Stomach (tissue), 19 donors: ENCODE data around the gene C18orf54. TPM values are rescaled to one million over a fixed set of nuclear protein-coding genes. Genes with fewer than 3 reads are reported as not detected.
"Not testable (repeated sequence)": the region's sequence is repeated elsewhere in the genome, so short reads cannot be mapped to it uniquely, and the experiment has no call there.

Experiments
- DNase-seq, 2 donors: peaks; one replicate each; pipeline versions ENCODE4 v3.0.0 to v3.0.0-alpha.2; 2013 to 2019
- H3K27ac ChIP-seq, 5 donors: fragments of 200-600 bp in 4 of 5; sonication (generic) in 4 of 5; one replicate each; pipeline ENCODE4 v1.5.1; 2013 to 2019; ENCODE audit warnings: mild to moderate bottlenecking in 1 of 5, moderate library complexity in 1 of 5
- H3K27me3 ChIP-seq, 3 donors: fragments of 200-600 bp; sonication (generic); one replicate each; pipeline ENCODE4 v1.5.1; 2017 to 2019; ENCODE audit warnings: mixed run types in 1 of 3
- H3K36me3 ChIP-seq, 4 donors: fragments of 200-600 bp; sonication (generic); 1 replicate in 3 of 4; 2 replicates in 1 of 4; pipeline ENCODE4 v1.5.1; 2016 to 2019
- H3K4me1 ChIP-seq, 4 donors: fragments of 200-600 bp; sonication (generic); one replicate each; pipeline ENCODE4 v1.5.1; 2016 to 2019
- H3K4me3 ChIP-seq, 4 donors: fragments of 200-600 bp; sonication (generic) in 3 of 4; one replicate each; pipeline ENCODE4 v1.5.1; 2016 to 2019; ENCODE audit warnings: mild to moderate bottlenecking in 1 of 4
- H3K9me3 ChIP-seq, 4 donors: fragments of 200-600 bp; sonication (generic); one replicate each; pipeline ENCODE4 v1.5.1; 2016 to 2019
- CTCF ChIP-seq, 7 experiments: fragments of 450-650 bp in 4 of 7; fragments of 200-600 bp in 3 of 7; sonication (generic) in 3 of 7; IDR thresholded peaks; one replicate each; pipeline ENCODE4 v1.5.1; 2016 to 2019; ENCODE audit warnings: antibody characterized with exemption in 7 of 7, control low read depth in 2 of 7, mild to moderate bottlenecking in 1 of 7
- EP300 ChIP-seq: sonication (generic); formaldehyde crosslinking; IDR thresholded peaks from one replicate; pipeline ENCODE4 v1.6.1; 2017; ENCODE audit warnings: antibody characterized with exemption
- POLR2A ChIP-seq, 4 donors: fragments of 450-650 bp; IDR thresholded peaks; one replicate each; pipeline ENCODE4 v1.6.1; 2016; ENCODE audit warnings: antibody characterized with exemption in 4 of 4, control low read depth in 2 of 4, mild to moderate bottlenecking in 1 of 4, moderate library complexity in 1 of 4
- POLR2AphosphoS5 ChIP-seq, 3 donors: sonication (generic); formaldehyde crosslinking; IDR thresholded peaks; one replicate each; pipeline ENCODE4 v1.6.1; 2016; ENCODE audit warnings: antibody characterized with exemption in 3 of 3
- WGBS, 5 donors: extraction: QIAGEN DNeasy Blood & Tissue Kit in 3 of 5; methylation state at CpG; one replicate each; pipeline versions ENCODE4 v1.1.5 to v1.1.7; 2013 to 2018; 5-methylcytosine and 5-hydroxymethylcytosine counted together
- intact Hi-C: fragments of 100-400 bp; cut with DNase I; formaldehyde crosslinking; loops from one replicate; pipeline ENCODE4 v1.15.1; 2023; ENCODE audit warnings: low total_unique reads
- long read RNA-seq, 10 donors: transcript quantifications; one replicate each; lab custom pipeline, GENCODE V29; 2026
- polyA plus RNA-seq, 3 donors: library from polyadenylated mRNA; stranded (reverse); fragments of 200-250 nt; gene quantifications; one replicate each; pipeline ENCODE4 v1.2.3, GENCODE V29; 2013
- total RNA-seq, 5 donors: library from RNA; depleted of rRNA; stranded (reverse); fragments of >200 nt; gene quantifications; one replicate each; pipeline versions ENCODE4 v1.1.0 to v1.2.3, GENCODE V29; 2014 to 2016
- donor health status: healthy with polysubstance abuse.
- donor health status: Bipolar disorder and iron deficiency.
- donor health status: healthy.

Gene C18orf54
- total RNA-seq (1 to 10 TPM in 2 of 5 donors, under 1 TPM in 1, not detected in 2; 0.89 to 4.0 (median 1.2) TPM), polyA plus RNA-seq (under 1 TPM in 2 of 3 donors, not detected in 1; 0.68 to 0.75 TPM)
- long read RNA-seq, donor 1, partial matches to known transcripts = 0 of 1 reads
- long read RNA-seq, donor 1, other reads (novel, unspliced or antisense) = 0 of 1 reads
- long read RNA-seq, donor 2, full-length matches to known transcripts = 1 of 1 reads
- long read RNA-seq, donor 2, partial matches to known transcripts = 0 of 1 reads
- long read RNA-seq, donor 2, other reads (novel, unspliced or antisense) = 0 of 1 reads
- long read RNA-seq, donor 3, full-length matches to known transcripts = 1 of 1 reads
- long read RNA-seq, donor 3, partial matches to known transcripts = 0 of 1 reads
- long read RNA-seq, donor 3, other reads (novel, unspliced or antisense) = 0 of 1 reads
- long read RNA-seq, donor 4 = 0 reads
- long read RNA-seq, donor 5 = 0 reads
- long read RNA-seq, donor 6 = 0 reads
- long read RNA-seq, donor 7 = 0 reads
- long read RNA-seq, donor 8 = 0 reads
- long read RNA-seq, donor 9 = 0 reads
- long read RNA-seq, donor 10 = 0 reads

- intact Hi-C loops = no loop called here
- H3K4me3 ChIP-seq = peak within 1 kb of the TSS; percentile 60 to 97 (median 78)
- DNase-seq = peak; percentile 84 to 97
- H3K27ac ChIP-seq = peak within 1 kb of the TSS; percentile 22 to 77 (median 74)
- TF ChIP-seq POLR2A (IDR thresholded peaks at IDR 0.05) (no peak), CTCF (IDR thresholded peaks at IDR 0.05) (no peak), POLR2AphosphoS5 (IDR thresholded peaks at IDR 0.05) (peak; percentile 57 to 75 (median 68)), EP300 (no peak)
- no peaks in the 10 kb centered on the region for H3K9me3 ChIP-seq
- H3K27me3 ChIP-seq = no peaks in the 10 kb centered on the region
- peaks cover 0 to 4% (median 0%) of the 10 kb centered on the region in 4 donors for H3K36me3 ChIP-seq
- H3K4me1 ChIP-seq = peaks cover 0 to 18% (median 15%) of the 10 kb centered on the region in 4 donors
- WGBS, 5 donors = 0 to 1% (median 0%) methylated on average over 42 to 62 of the region's 62 CpGs
Measured at GRCh38 chr18:54357660-54358494, at the start of gene C18orf54, which contains the start of gene STARD6. Gene C18orf54 (plus strand): TSS chr18:54357906. CDS start chr18:54360573, 2,667 bp downstream. Gene STARD6 (minus strand): TSS chr18:54357858. CDS start chr18:54354573, 3,285 bp downstream.

- H3K27me3 ChIP-seq, intact Hi-C loops, H3K27ac ChIP-seq, H3K4me3 ChIP-seq, H3K36me3 ChIP-seq, H3K4me1 ChIP-seq, DNase-seq, H3K9me3 ChIP-seq: not testable (repeated sequence)
- WGBS, 5 donors = 75 to 92% (median 85%) methylated on average over 5 to 8 of the region's 8 CpGs
Measured at GRCh38 chr18:54309564-54309963, 48.1 kb upstream of the C18orf54 start.

- H3K4me1 ChIP-seq = no peaks in the 10 kb centered on the region
- intact Hi-C loops = no loop called here
- DNase-seq = no peak
- no peak overlapping the region for H3K4me3 ChIP-seq
- H3K9me3 ChIP-seq = peaks cover 0 to 6% (median 2%) of the 10 kb centered on the region in 4 donors
- H3K27ac ChIP-seq = no peak overlapping the region
- H3K27me3 ChIP-seq = no peaks in the 10 kb centered on the region
- no peak for TF ChIP-seq EP300
- no peaks in the 10 kb centered on the region for H3K36me3 ChIP-seq
Measured at GRCh38 chr18:54316071-54316820, 41.5 kb upstream of the C18orf54 start.

GRCh38 chr18:54323561-54323960 lies 34.1 kb upstream of the C18orf54 start:
- Histone ChIP-seq H3K4me3 (no peak overlapping the region), H3K4me1 (no peaks in the 10 kb centered on the region), H3K27me3 (no peaks in the 10 kb centered on the region), H3K27ac (no peak overlapping the region), H3K9me3 (no peaks in the 10 kb centered on the region), H3K36me3 (no peaks in the 10 kb centered on the region)
- TF ChIP-seq CTCF (IDR thresholded peaks at IDR 0.05) (no peak), POLR2AphosphoS5 (IDR thresholded peaks at IDR 0.05) (no peak), POLR2A (IDR thresholded peaks at IDR 0.05) (no peak), EP300 (no peak)
- no peak for DNase-seq
- intact Hi-C loops = no loop called here

- no peaks in the 10 kb centered on the region for H3K36me3 ChIP-seq
- WGBS, 5 donors = 78 to 96% (median 89%) methylated on average over 2 of the region's 2 CpGs
- no peak for DNase-seq
- intact Hi-C loops = no loop called here
- no peaks in the 10 kb centered on the region for H3K27me3 ChIP-seq
- H3K4me1 ChIP-seq = no peaks in the 10 kb centered on the region
- H3K9me3 ChIP-seq = no peaks in the 10 kb centered on the region
- TF ChIP-seq EP300 (no peak), POLR2AphosphoS5 (IDR thresholded peaks at IDR 0.05) (no peak), CTCF (IDR thresholded peaks at IDR 0.05) (no peak), POLR2A (IDR thresholded peaks at IDR 0.05) (no peak)
- no peak overlapping the region for H3K4me3 ChIP-seq
- no peak overlapping the region for H3K27ac ChIP-seq
Measured at GRCh38 chr18:54323970-54324369, 33.7 kb upstream of the C18orf54 start.
